Measurements from ENCODE around the gene KIF18B. TPM values are rescaled to one million over a fixed set of nuclear protein-coding genes. Genes with fewer than 3 reads are reported as not detected.
"Not testable (repeated sequence)": the region's sequence is repeated elsewhere in the genome, so short reads cannot be mapped to it uniquely, and the experiment has no call there.

Gene KIF18B
- total RNA-seq, 1 donor from 2014 or later: 20.2 TPM

GRCh38 chr17:44952946-44953475 lies 5.4 kb upstream of the KIF18B start:
- Mint-ChIP-seq H3K9me3 (no peaks in the 10 kb centered on the region), H3K27ac (no peak overlapping the region), H3K36me3 (no peaks in the 10 kb centered on the region), H3K27me3 (ENCODE audit: low read depth) (peaks cover 7% of the 10 kb centered on the region), H3K4me1 (peaks cover 6% of the 10 kb centered on the region), H3K4me3 (no peak overlapping the region)
- no peak for DNase-seq (ENCODE audit: low spot score in 2 of 2, unreplicated experiment in 2 of 2)
- TF ChIP-seq CTCF (IDR thresholded peaks at IDR 0.05; ENCODE audit: unreplicated experiment): no peak

- Mint-ChIP-seq H3K27ac (no peak overlapping the region), H3K4me3 (peak overlapping the region; percentile 95), H3K4me1 (peaks cover 13% of the 10 kb centered on the region), H3K9me3 (no peaks in the 10 kb centered on the region), H3K27me3 (ENCODE audit: low read depth) (no peaks in the 10 kb centered on the region), H3K36me3 (peaks cover 3% of the 10 kb centered on the region)
- no peak for TF ChIP-seq CTCF (IDR thresholded peaks at IDR 0.05; ENCODE audit: unreplicated experiment)
- DNase-seq (ENCODE audit: low spot score in 2 of 2, unreplicated experiment in 2 of 2): no peak
These were observed 782 bp upstream of the KIF18B start for GRCh38 chr17:44948315-44948795.

- not testable (repeated sequence) for DNase-seq (ENCODE audit: low spot score in 2 of 2, unreplicated experiment in 2 of 2); H3K27ac Mint-ChIP-seq; H3K9me3 Mint-ChIP-seq; H3K36me3 Mint-ChIP-seq; H3K4me3 Mint-ChIP-seq; H3K27me3 Mint-ChIP-seq (ENCODE audit: low read depth)
- peaks cover 25% of the 10 kb centered on the region for H3K4me1 Mint-ChIP-seq
These were observed 1.9 kb downstream of the KIF18B start for GRCh38 chr17:44945652-44946051.

GRCh38 chr17:44942456-44942855 lies 5.1 kb downstream of the KIF18B start:
- Mint-ChIP-seq H3K9me3 (peaks cover 8% of the 10 kb centered on the region), H3K27me3 (ENCODE audit: low read depth) (no peaks in the 10 kb centered on the region), H3K4me3 (no peak overlapping the region), H3K4me1 (peaks cover 27% of the 10 kb centered on the region), H3K36me3 (peaks cover 15% of the 10 kb centered on the region), H3K27ac (peak overlapping the region; percentile 80)
- no peak for DNase-seq (ENCODE audit: low spot score in 2 of 2, unreplicated experiment in 2 of 2)
- no peak for TF ChIP-seq CTCF (IDR thresholded peaks at IDR 0.05; ENCODE audit: unreplicated experiment)

- DNase-seq (ENCODE audit: low spot score in 2 of 2, unreplicated experiment in 2 of 2): no peak
- Mint-ChIP-seq H3K4me1 (peaks cover 27% of the 10 kb centered on the region), H3K4me3 (peak overlapping the region; percentile 14), H3K9me3 (peaks cover 8% of the 10 kb centered on the region), H3K36me3 (peaks cover 18% of the 10 kb centered on the region), H3K27ac (peak overlapping the region; percentile 80), H3K27me3 (ENCODE audit: low read depth) (no peaks in the 10 kb centered on the region)
- TF ChIP-seq CTCF (IDR thresholded peaks at IDR 0.05; ENCODE audit: unreplicated experiment): no peak
These were observed 5.8 kb downstream of the KIF18B start for GRCh38 chr17:44941712-44942331.

GRCh38 chr17:44940768-44941167 lies 6.8 kb downstream of the KIF18B start:
- Mint-ChIP-seq H3K9me3 (peaks cover 8% of the 10 kb centered on the region), H3K4me3 (no peak overlapping the region), H3K27me3 (ENCODE audit: low read depth) (no peaks in the 10 kb centered on the region), H3K27ac (peak overlapping the region; percentile 84), H3K4me1 (peaks cover 20% of the 10 kb centered on the region), H3K36me3 (peaks cover 18% of the 10 kb centered on the region)
- TF ChIP-seq CTCF (IDR thresholded peaks at IDR 0.05; ENCODE audit: unreplicated experiment): no peak
- DNase-seq (ENCODE audit: low spot score in 2 of 2, unreplicated experiment in 2 of 2): no peak
